Nucleus accumbens (tissue), 56 donors: ENCODE measurements around the gene GSTO1.

Experiments
- DNase-seq, 56 donors: peaks; one replicate each; lab custom pipeline; 2025; lab: John Stamatoyannopoulos, UW

GSTO1 gene

GRCh38 chr10:104273899-104274575 lies 19.3 kb downstream of the GSTO1 start:
- no peak for DNase-seq

DNA sequence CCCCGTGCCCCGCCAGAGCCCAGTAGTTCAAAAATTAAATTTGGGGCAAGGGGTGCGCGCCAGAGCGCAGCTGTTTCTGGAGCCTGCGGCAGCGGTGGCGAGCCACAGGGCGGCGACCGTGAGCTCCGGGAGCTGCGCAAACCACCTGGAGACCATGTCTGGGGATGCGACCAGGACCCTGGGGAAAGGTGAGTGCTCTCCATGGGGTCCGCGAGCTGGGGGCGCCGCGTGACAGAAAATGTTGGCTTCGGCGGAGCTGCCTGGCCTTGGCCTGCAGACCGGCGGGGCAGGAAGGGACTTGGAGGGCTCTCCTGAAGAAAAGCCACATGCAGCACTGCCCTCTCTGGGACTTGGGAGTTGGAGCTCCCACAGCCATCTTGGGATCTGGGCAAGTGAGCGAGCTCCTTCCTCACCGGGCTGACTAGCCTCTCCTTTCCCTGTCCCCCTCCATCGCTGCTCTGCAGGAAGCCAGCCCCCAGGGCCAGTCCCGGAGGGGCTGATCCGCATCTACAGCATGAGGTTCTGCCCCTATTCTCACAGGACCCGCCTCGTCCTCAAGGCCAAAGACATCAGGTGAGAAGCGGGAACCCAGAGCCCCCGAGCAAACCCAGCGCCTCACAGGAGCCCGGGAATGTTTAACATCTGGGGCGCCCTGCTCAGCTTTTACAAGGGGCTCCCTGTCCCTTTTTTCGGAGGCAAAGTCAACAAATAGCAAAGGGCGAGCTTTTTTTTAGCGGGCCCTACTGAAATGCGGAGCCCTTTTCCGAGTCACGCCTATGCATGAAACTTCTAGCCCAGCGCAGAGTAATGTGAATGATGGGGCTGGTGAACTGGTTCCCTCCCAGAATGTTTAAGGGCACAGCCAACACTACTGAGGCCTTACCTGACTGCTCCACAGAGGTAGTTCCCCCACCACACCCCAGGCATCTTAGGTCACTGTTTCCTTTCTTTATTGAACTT lies 20.4 kb downstream of the GSTO1 start:
- peak in 48 of 56 donors; percentile 4 to 82 (median 49) for DNase-seq

DNA sequence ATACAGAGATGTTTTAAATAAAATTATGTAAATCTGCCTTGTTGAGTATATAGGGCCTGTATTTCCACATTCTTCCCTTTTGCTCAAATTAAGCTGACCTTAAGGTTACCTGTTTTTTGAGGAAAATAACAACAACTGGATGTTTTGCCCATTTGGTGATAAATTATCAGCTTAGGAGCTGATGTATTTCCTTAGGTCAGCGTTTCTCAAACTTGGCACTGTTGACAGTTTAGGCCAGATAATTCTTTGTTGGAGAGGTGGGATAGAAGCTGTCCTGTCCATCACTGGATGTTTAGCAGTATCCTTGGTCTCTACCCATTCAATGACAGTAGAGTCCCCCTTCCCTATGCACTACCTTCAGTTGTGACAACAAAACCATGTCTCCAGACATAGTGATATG lies 21.5 kb downstream of the GSTO1 start:
- no peak for DNase-seq

GRCh38 chr10:104277785-104278184 lies 23.1 kb downstream of the GSTO1 start:
- DNase-seq: no peak

GRCh38 chr10:104279550-104280259 lies 25.0 kb downstream of the GSTO1 start:
- no peak for DNase-seq

DNA sequence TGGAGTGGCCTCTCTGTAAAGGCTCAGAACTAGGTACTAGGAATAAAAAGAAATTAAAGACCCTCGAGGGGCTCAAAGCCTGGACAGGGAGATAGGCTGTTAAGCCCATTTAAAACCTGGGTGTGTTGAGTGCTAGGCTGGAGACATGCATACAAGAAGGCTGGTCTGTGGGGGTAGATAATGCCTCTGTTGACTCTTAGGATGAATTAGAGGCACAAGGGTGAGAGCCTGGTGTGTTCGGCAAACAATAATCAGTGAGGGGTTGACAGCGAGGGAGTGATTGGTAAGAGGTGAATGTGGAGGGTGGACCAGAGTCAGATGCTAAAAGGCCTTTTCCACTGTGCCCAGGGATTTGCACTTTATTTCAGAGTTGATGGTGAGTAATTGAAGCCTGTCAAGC lies 27.0 kb downstream of the GSTO1 start:
- no peak for DNase-seq

DNA sequence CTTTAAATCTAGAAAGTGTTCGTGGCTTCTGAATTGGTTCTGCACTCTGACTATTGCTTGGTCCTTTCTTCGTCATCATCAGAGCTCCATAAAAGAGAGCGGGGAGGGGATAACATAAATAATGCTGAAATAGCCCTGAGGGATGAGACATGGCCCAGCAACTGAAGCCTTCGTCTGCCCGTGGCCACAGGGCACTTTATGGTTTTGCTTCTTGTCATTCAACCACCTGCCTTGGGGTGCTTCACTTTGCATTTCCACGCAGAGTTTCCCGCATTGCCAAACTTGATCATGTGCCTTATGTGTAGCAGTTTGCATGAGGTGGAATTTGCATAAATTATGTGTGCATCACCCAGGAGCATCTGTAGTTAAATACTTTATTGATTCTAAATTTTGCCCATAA lies 30.2 kb downstream of the GSTO1 start:
- no peak for DNase-seq

GRCh38 chr10:104286939-104287338 lies 32.2 kb downstream of the GSTO1 start:
- DNase-seq: no peak

GRCh38 chr10:104288355-104288754 lies 33.7 kb downstream of the GSTO1 start:
- no peak for DNase-seq

DNA sequence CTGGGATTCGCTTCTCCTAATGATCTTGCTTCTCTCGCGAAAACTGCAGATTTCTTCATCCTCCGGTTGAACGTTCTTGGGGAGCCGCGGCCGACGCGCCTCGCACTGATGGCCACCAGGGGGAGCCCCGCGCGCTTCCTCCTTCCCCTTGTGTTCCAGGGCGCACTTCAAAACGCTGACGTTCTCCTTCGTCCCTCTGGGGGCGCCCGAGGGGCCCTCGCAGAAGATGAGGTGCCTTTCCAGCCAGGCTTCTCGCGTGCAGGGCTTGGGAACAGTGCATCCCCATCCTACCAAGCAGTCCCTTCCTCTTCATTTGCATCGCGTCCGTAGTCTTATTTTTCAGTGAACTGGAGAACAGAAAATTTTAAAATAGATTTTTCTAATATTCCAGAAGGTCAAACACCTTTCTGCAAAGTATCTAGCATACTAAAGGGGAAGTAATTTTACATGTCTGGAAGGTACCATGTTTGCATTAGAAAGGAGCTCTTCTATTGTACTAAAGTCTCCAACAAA lies 36.8 kb downstream of the GSTO1 start:
- DNase-seq: peak in 54 of 56 donors; percentile 36 to 95 (median 76)

DNA sequence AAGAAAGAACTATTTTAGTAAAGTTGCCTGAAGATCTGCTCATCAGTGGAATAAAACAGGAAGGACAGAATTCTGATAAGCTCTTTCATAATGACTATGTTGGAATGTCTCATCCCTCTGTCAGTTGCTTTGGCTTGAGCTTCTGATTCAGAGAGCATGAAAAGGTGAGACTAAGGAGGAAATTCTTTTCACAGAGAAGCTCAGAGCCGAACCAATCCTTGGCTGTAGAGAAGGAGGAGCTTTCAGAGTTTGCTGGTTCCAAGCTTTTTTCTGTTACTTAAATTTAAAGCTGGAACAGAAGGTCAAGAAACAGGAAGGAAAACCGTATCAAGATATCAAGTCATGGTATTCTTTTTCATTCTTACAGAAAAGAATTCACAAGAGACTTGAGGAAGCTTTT lies 38.3 kb downstream of the GSTO1 start:
- no peak for DNase-seq

GRCh38 chr10:104293781-104294321 lies 39.2 kb downstream of the GSTO1 start:
- DNase-seq: no peak

DNA sequence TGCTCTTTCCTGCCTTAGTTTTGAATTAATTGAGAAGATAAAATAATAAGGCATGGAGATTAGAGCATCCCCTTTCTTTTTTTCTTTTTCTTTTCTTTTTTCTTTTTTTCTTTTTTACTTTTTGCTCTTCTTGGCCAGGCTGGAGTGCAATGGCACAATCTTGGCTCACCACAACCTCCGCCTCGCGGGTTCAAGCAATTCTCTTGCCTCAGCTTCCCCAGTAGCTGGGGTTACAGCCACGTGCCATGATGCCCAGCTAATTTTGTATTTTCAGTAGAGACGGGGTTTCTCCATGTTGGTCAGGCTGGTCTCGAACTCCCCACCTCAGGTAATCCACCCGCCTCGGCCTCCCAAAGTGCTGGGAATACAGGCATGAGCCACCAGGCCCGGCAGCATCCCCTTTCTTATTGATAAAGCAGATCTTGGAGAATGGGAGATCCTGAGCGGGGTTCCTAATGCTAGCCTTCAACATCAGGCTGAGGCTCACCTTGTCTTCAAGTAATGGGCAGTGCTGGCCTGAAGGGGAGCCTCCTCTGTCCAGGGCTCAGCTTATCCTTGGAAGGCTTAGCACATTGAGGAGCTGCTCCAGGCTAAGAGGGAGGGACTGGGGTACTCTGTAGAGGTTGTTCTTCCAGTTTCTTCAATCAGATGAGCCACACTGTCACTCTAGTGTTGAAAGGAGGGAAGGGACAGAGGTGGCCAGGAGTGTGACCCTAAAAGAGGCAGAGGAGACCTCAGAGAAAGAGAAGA lies 42.2 kb downstream of the GSTO1 start:
- DNase-seq: no peak

DNA sequence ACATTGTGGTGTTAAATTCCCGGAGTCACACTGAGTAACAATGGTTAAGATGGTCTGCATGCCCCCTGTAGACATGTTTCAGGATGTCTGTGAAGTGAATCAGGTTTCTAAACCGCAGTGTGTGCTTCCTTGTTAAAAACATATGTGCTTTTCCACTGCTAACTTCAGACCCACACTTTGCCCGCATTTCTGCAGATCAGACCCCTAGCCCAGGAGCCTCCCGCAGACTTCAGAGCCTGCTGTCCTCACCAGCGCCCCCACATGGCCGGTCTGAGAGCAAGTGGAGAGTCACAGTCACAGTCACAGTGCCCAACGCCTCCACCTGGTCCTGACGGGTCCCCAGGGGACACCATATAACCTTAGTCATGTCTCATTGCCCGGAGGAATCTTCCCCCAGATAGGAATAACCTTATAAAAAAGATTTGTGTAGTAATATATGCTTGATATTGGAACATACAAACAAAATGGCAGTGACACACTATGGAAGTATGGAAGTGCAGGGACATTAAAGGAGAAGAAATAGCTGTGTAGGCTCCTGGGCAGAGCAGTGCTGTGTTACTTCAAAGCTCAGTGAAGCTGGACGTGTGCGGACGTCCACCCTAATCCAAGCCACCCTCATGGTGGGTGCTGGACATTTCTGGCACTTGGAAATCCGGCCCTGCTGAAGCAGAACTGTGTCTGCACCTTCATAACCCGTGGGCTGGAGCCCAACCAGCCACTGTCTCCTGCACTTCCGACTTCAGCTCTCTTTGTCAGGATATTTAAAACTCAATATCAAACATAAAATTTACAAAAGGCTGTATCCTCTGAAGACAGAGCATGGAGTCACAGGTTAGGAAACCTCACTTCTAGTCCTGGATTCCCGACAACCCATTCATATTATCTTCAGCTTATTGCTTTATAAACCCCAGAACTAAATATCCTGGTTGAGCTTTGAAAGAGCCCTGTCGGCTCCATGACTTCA lies 43.3 kb downstream of the GSTO1 start:
- peak in 1 of 56 donors; percentile 15 for DNase-seq

DNA sequence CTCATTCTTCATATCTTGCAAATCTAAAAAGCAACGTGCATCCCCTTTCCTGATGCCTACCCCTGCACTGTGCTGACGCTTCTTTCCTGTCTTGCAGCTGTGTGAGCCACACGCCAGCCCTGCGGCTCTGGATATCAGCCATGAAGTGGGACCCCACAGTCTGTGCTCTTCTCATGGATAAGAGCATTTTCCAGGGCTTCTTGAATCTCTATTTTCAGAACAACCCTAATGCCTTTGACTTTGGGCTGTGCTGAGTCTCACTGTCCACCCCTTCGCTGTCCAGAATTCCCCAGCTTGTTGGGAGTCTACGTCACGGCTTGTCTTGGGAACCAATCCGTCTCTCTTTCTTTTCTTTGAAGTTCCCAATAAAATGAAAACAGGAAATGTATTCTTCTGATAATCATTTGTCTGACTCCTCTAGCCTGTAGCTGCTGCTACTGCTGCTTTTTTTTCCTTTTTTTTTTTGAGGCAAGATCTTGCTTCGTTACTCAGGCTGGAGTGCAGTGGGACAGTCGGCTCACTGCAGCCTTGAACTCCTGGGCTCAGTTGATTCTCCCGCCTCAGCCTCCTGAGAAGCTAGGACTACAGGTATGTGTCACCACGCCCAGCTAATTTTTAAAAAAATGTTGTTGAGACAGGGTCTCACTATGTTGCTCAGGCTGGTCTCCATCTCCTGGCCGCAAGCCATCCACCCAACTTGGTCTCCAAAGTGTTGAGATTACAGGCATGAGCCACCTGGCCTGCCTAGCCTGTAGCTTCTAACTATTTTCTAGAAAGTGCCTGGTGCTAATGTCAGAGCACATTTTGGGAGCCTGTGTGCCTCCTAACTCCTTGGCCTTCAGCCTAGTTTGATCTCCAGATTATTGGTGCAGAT lies 44.6 kb downstream of the GSTO1 start:
- DNase-seq: no peak

DNA sequence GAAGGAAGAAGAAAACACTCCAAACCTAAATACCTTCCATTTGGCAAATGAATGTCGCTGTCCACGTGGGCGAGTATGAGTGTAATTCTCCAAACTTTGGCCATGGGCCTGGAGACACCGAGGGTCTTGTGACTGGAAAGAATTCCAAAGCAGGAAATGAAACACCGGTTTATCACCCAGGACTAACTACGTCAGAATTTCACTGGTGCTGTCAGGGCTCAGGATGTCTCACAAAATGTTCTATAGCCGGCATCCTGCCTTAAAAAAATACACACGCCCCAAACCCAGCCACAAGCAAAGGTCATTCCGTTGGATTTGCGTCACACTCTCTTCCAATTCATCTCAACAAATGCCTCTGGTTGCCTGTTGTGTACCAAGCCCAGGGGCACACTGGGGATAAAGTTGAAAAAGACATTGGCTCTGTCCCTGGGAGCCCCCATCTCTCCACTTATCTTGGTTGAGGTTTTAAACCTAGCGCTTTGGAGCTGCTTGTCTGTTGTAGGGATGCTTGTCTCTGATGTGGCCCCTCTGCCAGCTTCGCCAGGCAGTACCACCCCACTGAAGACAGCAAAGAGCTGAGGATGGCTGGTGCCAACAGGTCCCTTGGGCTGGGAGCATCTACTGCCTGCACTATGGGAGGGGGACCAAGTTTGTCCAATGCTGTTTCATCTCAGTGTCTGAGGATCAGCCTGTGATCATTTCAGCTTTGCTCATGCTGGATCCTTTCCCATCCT lies 45.5 kb downstream of the GSTO1 start:
- DNase-seq: no peak

DNA sequence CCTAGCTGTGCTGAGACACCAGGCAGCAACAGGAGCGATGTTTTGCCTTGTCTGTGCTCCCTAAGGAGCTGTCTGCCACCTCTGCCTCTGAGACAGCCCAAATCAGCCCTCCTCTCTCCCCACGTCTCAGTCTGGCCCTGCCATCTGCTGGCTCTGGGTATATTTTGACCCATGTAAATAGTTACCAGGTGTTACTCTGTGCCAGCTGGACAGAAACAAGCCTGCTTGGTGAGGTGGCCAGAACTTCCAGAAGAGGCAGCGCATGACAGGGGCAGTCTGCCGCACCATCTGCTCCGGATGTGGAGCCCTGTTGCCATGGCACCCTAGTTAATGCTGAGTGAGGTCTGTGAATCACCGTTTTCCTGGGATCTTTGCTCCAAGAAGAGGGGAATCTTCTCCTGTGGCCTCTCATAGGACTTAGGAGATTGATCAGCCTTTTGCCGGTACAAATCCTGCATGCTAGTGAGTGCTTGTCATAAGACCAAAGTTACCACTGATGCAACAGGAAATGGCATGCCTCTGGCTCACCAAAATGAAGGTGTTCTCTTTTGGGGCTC lies 46.1 kb downstream of the GSTO1 start:
- peak in 33 of 56 donors; percentile 9 to 72 (median 50) for DNase-seq
